Cardiac muscle cell (in vitro differentiated cells and primary cell): ENCODE results near the gene USP2. TPM values are rescaled to one million over a fixed set of nuclear protein-coding genes. Genes with fewer than 3 reads are reported as not detected.
A peak's percentile ranks its signal among the peaks of the same experiment; 100 is the strongest.
"Not testable (repeated sequence)": the region's sequence is repeated elsewhere in the genome, so short reads cannot be mapped to it uniquely, and the experiment has no call there.

ENCODE experiments used
- DNase-seq, 2 donors: peaks; one replicate each; pipeline versions ENCODE4 v3.0.0 to v3.0.0-alpha.2; 2010 to 2017; ENCODE audit warnings: low read depth in 1 of 2, low spot score in 1 of 2
- H3K27ac ChIP-seq: fragments of 200-600 bp; sonication (generic); 2 replicates; pipeline ENCODE4 v1.5.1; 2016
- H3K27me3 ChIP-seq: fragments of 200-600 bp; sonication (generic); 2 replicates; pipeline ENCODE4 v1.6.0; 2016; ENCODE audit warnings: control low read depth
- H3K36me3 ChIP-seq: fragments of 200-600 bp; sonication (generic); 2 replicates; pipeline ENCODE4 v1.5.1; 2016; ENCODE audit warnings: control low read depth
- H3K4me1 ChIP-seq: fragments of 200-600 bp; sonication (generic); 2 replicates; pipeline ENCODE4 v1.8.1; 2017; ENCODE audit warnings: low read depth, mild to moderate bottlenecking, mixed run types
- H3K4me3 ChIP-seq: fragments of 200-600 bp; sonication (generic); 2 replicates; pipeline ENCODE4 v1.5.1; 2016; ENCODE audit warnings: mild to moderate bottlenecking
- H3K9me3 ChIP-seq: fragments of 200-600 bp; sonication (generic); 2 replicates; pipeline ENCODE4 v1.5.1; 2017; ENCODE audit warnings: low read depth, mild to moderate bottlenecking, control low read depth
- CTCF ChIP-seq: IDR thresholded peaks from 2 replicates; pipeline ENCODE4 v1.5.1; 2012; ENCODE audit warnings: low read depth, mild to moderate bottlenecking, low read length
- polyA plus RNA-seq: library from polyadenylated mRNA; unstranded; fragments of >200 nt; fragmentation: Nextera tagmentation; extraction: Ambion mirVana; gene quantifications from 2 replicates; pipeline ENCODE4 v1.2.1, GENCODE V29; 2016
- total RNA-seq: library from RNA; depleted of rRNA; stranded (reverse); fragments of >200 nt; gene quantifications from 2 replicates; pipeline ENCODE4 v1.2.3, GENCODE V29; 2016

USP2 gene
- total and polyA plus RNA-seq, 2 experiments from 2014 or later = 36.5 to 39.0 TPM

- TF ChIP-seq CTCF = no peak
- Histone ChIP-seq H3K4me1 (no peaks in the 10 kb centered on the region), H3K27ac (no peak overlapping the region), H3K4me3 (no peak overlapping the region), H3K36me3 (no peaks in the 10 kb centered on the region), H3K27me3 (peaks cover 11% of the 10 kb centered on the region), H3K9me3 (no peaks in the 10 kb centered on the region)
- DNase-seq = no peak
These were observed 6.6 kb upstream of the USP2 start for GRCh38 chr11:119388103-119388502.

- Histone ChIP-seq H3K4me3 (no peak overlapping the region), H3K27me3 (peaks cover 12% of the 10 kb centered on the region), H3K27ac (no peak overlapping the region), H3K9me3 (no peaks in the 10 kb centered on the region), H3K36me3 (no peaks in the 10 kb centered on the region), H3K4me1 (peaks cover 13% of the 10 kb centered on the region)
- TF ChIP-seq CTCF = no peak
- no peak for DNase-seq
These were observed 2.8 kb upstream of the USP2 start for GRCh38 chr11:119384332-119384731.

- Histone ChIP-seq H3K4me1 (peaks cover 29% of the 10 kb centered on the region), H3K27me3 (peaks cover 12% of the 10 kb centered on the region)
- not testable (repeated sequence) for H3K9me3 ChIP-seq, H3K27ac ChIP-seq, H3K36me3 ChIP-seq, DNase-seq, H3K4me3 ChIP-seq
These were observed 1.0 kb upstream of the USP2 start for GRCh38 chr11:119382513-119382912.

GRCh38 chr11:119382101-119382500 is 611 bp upstream of the USP2 start:
- peak overlapping the region; percentile 19 for H3K4me3 ChIP-seq
- H3K9me3 ChIP-seq = no peaks in the 10 kb centered on the region
- no peak for TF ChIP-seq CTCF
- H3K27me3 ChIP-seq = peaks cover 12% of the 10 kb centered on the region
- no peak overlapping the region for H3K27ac ChIP-seq
- peaks cover 33% of the 10 kb centered on the region for H3K4me1 ChIP-seq
- DNase-seq = no peak
- no peaks in the 10 kb centered on the region for H3K36me3 ChIP-seq

- Histone ChIP-seq H3K9me3 (no peaks in the 10 kb centered on the region), H3K27ac (peak overlapping the region; percentile 76), H3K4me3 (peak overlapping the region; percentile 50), H3K27me3 (peaks cover 12% of the 10 kb centered on the region), H3K4me1 (peaks cover 45% of the 10 kb centered on the region), H3K36me3 (no peaks in the 10 kb centered on the region)
- TF ChIP-seq CTCF = no peak
- peak in 1 of 2 donors; percentile 62 for DNase-seq
These were observed 686 bp downstream of the USP2 start for GRCh38 chr11:119380827-119381180.

- H3K4me3 ChIP-seq = peak overlapping the region; percentile 50
- H3K36me3 ChIP-seq = no peaks in the 10 kb centered on the region
- no peak for DNase-seq
- H3K4me1 ChIP-seq = peaks cover 50% of the 10 kb centered on the region
- H3K9me3 ChIP-seq = no peaks in the 10 kb centered on the region
- peak overlapping the region; percentile 76 for H3K27ac ChIP-seq
- peaks cover 12% of the 10 kb centered on the region for H3K27me3 ChIP-seq
- no peak for TF ChIP-seq CTCF
These were observed 1.2 kb downstream of the USP2 start for GRCh38 chr11:119380160-119380826.
